Cardiac fibroblast (primary cell): ENCODE measurements around the gene ARHGEF33.

Experiments
- DNase-seq, 2 donors: peaks; one replicate each; pipeline versions ENCODE4 v3.0.0 to v3.0.0-alpha.2; 2010; ENCODE audit warnings: low read depth in 2 of 2
- H3K4me3 ChIP-seq, 2 donors: replicated peaks in 1 of 2; 1 replicate in 1 of 2; 2 replicates in 1 of 2; pipeline ENCODE4 v1.5.1; 2011; ENCODE audit warnings: low read depth in 2 of 2, low read length in 2 of 2, mild to moderate bottlenecking in 2 of 2, moderate library complexity in 1 of 2
- CTCF ChIP-seq: IDR thresholded peaks from one replicate; pipeline ENCODE4 v1.5.1; 2011; ENCODE audit warnings: low read depth, mild to moderate bottlenecking, low read length, inconsistent platforms

ARHGEF33 gene

DNA sequence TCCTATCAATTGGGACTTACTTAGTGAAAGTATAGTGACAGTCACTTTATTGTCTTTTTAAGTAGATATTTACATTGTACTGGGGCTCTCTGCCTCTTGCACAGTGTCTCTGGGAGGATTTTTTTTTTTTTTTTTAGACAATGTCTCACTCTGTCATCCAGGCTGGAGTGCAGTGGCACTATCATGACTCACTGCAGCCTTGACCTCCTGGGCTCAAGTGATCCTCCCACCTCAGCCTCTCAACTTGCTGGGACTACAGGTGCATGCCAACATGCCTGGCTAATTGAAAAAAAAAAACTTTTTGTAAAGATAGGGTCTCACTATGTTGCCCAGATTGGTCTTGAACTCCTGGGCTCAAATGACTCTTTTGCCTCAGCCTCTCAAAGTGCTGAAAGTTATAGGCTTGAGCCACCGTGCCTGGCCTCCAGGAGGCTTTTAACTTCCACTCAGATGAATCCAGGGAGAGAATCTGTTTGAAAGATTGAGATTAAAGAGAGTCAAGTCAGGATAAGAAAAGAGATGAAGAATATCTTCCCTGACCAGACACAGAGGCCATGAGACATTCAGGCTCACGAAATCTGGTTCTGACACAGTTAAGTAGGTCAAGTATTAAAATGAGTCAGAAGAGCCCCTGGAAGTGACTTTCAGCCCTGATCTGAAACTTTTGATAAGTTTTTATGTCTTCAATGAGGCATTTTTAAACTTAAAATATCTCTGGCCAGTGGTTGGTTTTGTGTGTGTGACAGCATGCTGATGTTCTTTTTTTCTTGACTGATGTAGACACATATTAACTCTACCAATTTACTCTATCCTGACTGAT is 18.3 kb downstream of the ARHGEF33 start:
- peak in 1 of 2 donors; percentile 9 for DNase-seq
- TF ChIP-seq CTCF: no peak
- no peak overlapping the region for H3K4me3 ChIP-seq

GRCh38 chr2:38909872-38910271 is 20.2 kb downstream of the ARHGEF33 start:
- no peak for DNase-seq
- TF ChIP-seq CTCF: no peak
- H3K4me3 ChIP-seq: no peak overlapping the region

- no peak for DNase-seq
- H3K4me3 ChIP-seq: no peak overlapping the region
- TF ChIP-seq CTCF: no peak
Measured at GRCh38 chr2:38911191-38911590, 21.5 kb downstream of the ARHGEF33 start.

DNA sequence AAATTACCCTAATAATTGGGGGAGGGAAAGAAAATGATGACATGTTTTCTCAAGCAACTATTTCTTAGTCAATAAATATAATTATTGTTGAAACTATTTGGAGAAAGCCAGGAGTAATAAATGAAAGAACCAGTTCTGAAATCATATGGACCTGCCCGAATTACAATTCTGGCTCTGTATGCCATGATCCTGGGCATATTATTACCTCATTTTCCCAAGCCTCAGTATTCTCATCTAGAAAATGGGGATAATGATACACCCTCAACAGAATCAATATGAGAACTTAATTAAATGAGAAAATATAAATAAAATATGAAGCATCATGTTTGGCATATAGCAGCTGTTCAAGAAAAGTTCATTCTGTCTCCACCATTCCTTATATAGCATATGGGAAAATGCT is 22.9 kb downstream of the ARHGEF33 start:
- H3K4me3 ChIP-seq: no peak overlapping the region
- no peak for DNase-seq
- TF ChIP-seq CTCF: no peak

- no peak for DNase-seq
- TF ChIP-seq CTCF: no peak
- no peak overlapping the region for H3K4me3 ChIP-seq
Measured at GRCh38 chr2:38922389-38922788, 32.7 kb downstream of the ARHGEF33 start.

- no peak overlapping the region for H3K4me3 ChIP-seq
- TF ChIP-seq CTCF: no peak
- DNase-seq: no peak
Measured at GRCh38 chr2:38922902-38923301, 33.2 kb downstream of the ARHGEF33 start.

- peak; percentile 4 for TF ChIP-seq CTCF
- no peak for DNase-seq
Measured at GRCh38 chr2:38925982-38926381, 36.3 kb downstream of the ARHGEF33 start.

More at GRCh38 chr2:38925982-38926381, 36.3 kb downstream of the ARHGEF33 start:
- H3K4me3 ChIP-seq: no peak overlapping the region
